ACHN (cell line): Measurements from ENCODE around the gene FRMPD4.

Experiments
- DNase-seq: peaks from one replicate; pipeline ENCODE4 v3.0.0-alpha.2; 2015
- in situ Hi-C: cut with HindIII; loops from 2 replicates; pipeline ENCODE4 v1.10.0; 2017; ENCODE audit warnings: low sequenced_read_pairs, low pct_ligation_motif_present, low pct_unique_long_range_greater_than_20kb

The FRMPD4 gene

GRCh38 chrX:12263211-12263610 lies 124.9 kb downstream of the FRMPD4 start:
- in situ Hi-C loops = no loop called here
- no peak for DNase-seq

GRCh38 chrX:12269484-12269883 lies 131.2 kb downstream of the FRMPD4 start:
- no peak for DNase-seq
- in situ Hi-C loops = no loop called here

GRCh38 chrX:12278151-12278550 lies 139.9 kb downstream of the FRMPD4 start:
- in situ Hi-C loops = no loop called here

GRCh38 chrX:12282991-12283390 lies 144.7 kb downstream of the FRMPD4 start:
- no peak for DNase-seq
- in situ Hi-C loops = no loop called here

More at GRCh38 chrX:12278151-12278550, 139.9 kb downstream of the FRMPD4 start:
- no peak for DNase-seq

GRCh38 chrX:12292996-12293765 lies 154.9 kb downstream of the FRMPD4 start:
- no peak for DNase-seq
- in situ Hi-C loops = no loop called here

- DNase-seq = no peak
- in situ Hi-C loops = no loop called here
Measured at GRCh38 chrX:12297353-12297752, 159.1 kb downstream of the FRMPD4 start.

GRCh38 chrX:12301288-12301687 lies 163.0 kb downstream of the FRMPD4 start:
- in situ Hi-C loops = no loop called here

GRCh38 chrX:12304261-12304660 lies 166.0 kb downstream of the FRMPD4 start:
- in situ Hi-C loops = no loop called here
- DNase-seq = no peak

More at GRCh38 chrX:12301288-12301687, 163.0 kb downstream of the FRMPD4 start:
- DNase-seq = no peak

GRCh38 chrX:12307961-12308360 lies 169.7 kb downstream of the FRMPD4 start:
- in situ Hi-C loops = no loop called here
- no peak for DNase-seq

GRCh38 chrX:12308420-12308819 lies 170.1 kb downstream of the FRMPD4 start:
- DNase-seq = no peak
- in situ Hi-C loops = no loop called here

- DNase-seq = no peak
- in situ Hi-C loops = no loop called here
Measured at GRCh38 chrX:12309040-12309743, 170.9 kb downstream of the FRMPD4 start.

- in situ Hi-C loops = no loop called here
Measured at GRCh38 chrX:12309744-12310076, 171.4 kb downstream of the FRMPD4 start.

GRCh38 chrX:12314651-12315050 lies 176.4 kb downstream of the FRMPD4 start:
- in situ Hi-C loops = no loop called here
- DNase-seq = no peak

More at GRCh38 chrX:12309744-12310076, 171.4 kb downstream of the FRMPD4 start:
- no peak for DNase-seq

- in situ Hi-C loops = no loop called here
- no peak for DNase-seq
Measured at GRCh38 chrX:12315526-12315925, 177.3 kb downstream of the FRMPD4 start.

- in situ Hi-C loops = no loop called here
- DNase-seq = no peak
Measured at GRCh38 chrX:12319003-12319519, 180.8 kb downstream of the FRMPD4 start.

- in situ Hi-C loops = no loop called here
Measured at GRCh38 chrX:12319992-12320391, 181.7 kb downstream of the FRMPD4 start.

GRCh38 chrX:12322031-12322430 lies 183.8 kb downstream of the FRMPD4 start:
- no peak for DNase-seq
- in situ Hi-C loops = no loop called here

More at GRCh38 chrX:12319992-12320391, 181.7 kb downstream of the FRMPD4 start:
- no peak for DNase-seq

GRCh38 chrX:12325171-12325570 lies 186.9 kb downstream of the FRMPD4 start:
- no peak for DNase-seq
- in situ Hi-C loops = no loop called here

- DNase-seq = no peak
Measured at GRCh38 chrX:12327836-12328235, 189.6 kb downstream of the FRMPD4 start.

GRCh38 chrX:12329476-12329875 lies 191.2 kb downstream of the FRMPD4 start:
- no peak for DNase-seq
- in situ Hi-C loops = no loop called here

More at GRCh38 chrX:12327836-12328235, 189.6 kb downstream of the FRMPD4 start:
- in situ Hi-C loops = no loop called here
